GM19455 (cell line): ENCODE data around the gene LMF1.

Source experiments
- ATAC-seq: cut with Tn5 transposase; IDR thresholded peaks from one replicate; pipeline ENCODE4 v1.9.1; 2021; ENCODE audit not compliant: unreplicated experiment

LMF1 gene

GRCh38 chr16:1003391-1004347 is 32.9 kb upstream of the LMF1 start:
- no peak for ATAC-seq

- ATAC-seq, result no peak
Measured at GRCh38 chr16:1002399-1003166, 31.8 kb upstream of the LMF1 start.

DNA sequence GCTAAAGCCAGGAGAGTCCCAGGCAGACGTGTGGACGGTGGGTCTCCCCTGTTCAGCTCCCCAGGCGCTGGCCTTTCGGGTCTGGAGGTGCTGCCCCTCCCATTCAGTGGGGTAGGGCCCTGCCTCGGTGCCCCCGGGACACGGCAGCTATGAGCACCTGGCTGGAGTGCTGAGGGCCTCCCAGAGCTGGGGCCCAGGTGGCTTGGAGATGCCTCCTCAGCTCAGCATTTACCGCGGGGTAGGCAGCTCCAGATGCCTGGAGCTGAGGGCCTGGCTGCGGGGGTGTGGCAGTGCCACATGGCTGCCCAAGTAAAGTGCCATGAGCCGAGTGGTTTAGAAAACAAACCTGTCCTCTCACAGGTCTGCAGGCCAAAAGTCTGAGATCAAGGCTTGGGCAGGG is 30.3 kb upstream of the LMF1 start:
- ATAC-seq, result no peak

GRCh38 chr16:1000608-1001007 is 29.8 kb upstream of the LMF1 start:
- no peak for ATAC-seq

DNA sequence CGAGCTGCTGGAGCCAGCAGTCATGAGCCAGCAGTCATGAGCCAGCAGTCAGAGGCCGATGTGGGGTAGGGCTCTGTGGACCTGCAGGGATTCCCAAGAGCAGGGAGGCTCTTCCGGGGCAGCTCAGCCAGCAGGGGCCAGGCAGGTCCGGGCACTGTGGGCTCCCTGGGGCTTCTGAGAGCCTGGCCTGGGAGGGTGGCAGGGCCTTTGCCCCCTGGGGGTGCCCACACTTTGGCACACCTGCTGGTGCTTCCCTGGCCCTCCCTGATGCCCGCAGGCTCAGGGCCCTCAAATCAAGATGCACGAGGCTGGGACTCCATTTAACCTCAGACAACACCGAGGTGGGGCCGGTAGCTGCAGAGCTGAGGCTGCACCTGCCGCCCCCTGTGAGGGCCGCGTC is 28.9 kb upstream of the LMF1 start:
- no peak for ATAC-seq

- no peak for ATAC-seq
Measured at GRCh38 chr16:998615-999014, 27.8 kb upstream of the LMF1 start.

- ATAC-seq, result no peak
Measured at GRCh38 chr16:998211-998610, 27.4 kb upstream of the LMF1 start.

GRCh38 chr16:997440-998051 is 26.8 kb upstream of the LMF1 start:
- ATAC-seq, result no peak

DNA sequence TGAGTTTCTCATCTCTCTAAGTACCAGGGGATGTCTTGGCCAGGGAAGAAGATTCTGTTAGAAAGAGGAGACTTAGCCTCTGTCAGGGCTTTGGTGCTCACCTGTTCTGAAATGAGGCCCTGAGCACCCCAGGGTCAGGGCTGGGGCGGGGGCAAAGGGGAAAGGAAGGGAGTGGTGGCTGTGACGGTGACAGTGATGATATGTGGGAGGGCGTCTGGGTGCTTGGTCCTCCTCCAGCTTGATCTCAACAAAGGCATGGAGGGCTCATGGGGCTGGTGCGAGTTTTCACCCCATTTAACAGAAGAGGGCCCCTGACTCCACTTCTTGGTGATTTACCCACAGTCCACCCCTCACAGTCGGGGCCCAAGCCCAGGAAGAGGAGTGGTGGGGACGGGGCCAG is 25.9 kb upstream of the LMF1 start:
- ATAC-seq, result no peak

DNA sequence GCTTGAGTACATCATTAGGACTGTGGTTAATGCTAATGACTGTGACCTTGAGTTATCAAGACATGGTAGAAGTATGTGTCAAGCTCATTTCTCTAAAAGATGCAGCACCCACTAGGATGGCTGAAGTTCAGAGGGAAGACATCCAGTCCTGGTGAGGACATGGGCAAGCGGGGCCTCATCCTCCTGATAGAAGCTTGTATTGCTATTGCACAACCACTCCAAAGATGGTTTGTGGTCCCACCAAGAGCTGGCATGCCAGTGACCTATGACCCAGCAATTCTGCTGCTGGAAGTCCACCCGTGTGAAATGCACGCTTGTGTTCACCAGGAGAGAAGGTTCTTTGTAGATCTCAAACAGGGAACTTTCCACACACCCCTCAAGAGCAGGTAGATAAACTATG is 25.0 kb upstream of the LMF1 start:
- ATAC-seq, result no peak

- ATAC-seq, result no peak
Measured at GRCh38 chr16:995087-995486, 24.3 kb upstream of the LMF1 start.

GRCh38 chr16:993731-994130 is 22.9 kb upstream of the LMF1 start:
- ATAC-seq, result no peak

DNA sequence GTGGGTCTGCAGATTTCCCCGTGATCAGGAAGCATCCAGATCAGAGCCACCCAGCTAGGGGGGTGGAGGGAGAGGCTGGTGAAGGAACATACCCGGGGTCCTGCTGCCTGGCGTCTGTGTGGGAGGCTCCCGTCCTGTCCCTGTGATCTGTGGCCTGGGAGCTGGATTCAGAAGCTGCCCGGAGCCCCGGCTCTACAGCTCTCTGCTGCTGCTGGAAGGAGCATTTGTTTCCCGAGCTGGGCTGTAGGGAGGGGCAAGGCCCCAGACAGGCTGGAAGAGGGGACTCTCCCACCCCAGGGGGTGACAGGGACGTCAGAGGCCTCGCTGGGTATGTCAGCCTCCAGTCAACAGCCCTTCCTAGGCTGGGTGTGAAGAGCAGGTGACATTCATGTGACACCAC is 21.0 kb upstream of the LMF1 start:
- no peak for ATAC-seq

DNA sequence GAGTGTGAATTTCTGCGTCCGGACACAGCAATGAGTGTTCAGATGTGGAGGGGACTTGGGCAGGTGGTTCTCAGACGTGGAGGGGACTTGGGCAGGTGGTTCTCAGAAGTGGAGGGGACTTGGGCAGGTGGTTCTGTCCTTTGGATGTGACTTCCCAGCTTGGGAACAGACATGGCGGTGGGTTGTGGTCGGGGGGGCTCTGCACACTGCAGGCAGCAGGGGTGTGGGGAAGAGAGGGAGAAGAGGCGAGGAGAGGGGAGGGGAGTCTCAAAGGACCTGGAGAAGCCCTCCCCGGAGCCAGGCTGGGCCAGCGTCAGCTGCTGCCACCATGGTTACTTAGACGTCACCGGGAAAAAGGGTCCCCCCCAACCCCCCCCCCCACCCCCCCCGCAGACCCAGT is 20.6 kb upstream of the LMF1 start:
- no peak for ATAC-seq

GRCh38 chr16:990516-991291 is 19.9 kb upstream of the LMF1 start:
- ATAC-seq, result no peak

- ATAC-seq, result no peak
Measured at GRCh38 chr16:989354-989814, 18.6 kb upstream of the LMF1 start.

GRCh38 chr16:988471-989353 is 17.9 kb upstream of the LMF1 start:
- ATAC-seq, result no peak

DNA sequence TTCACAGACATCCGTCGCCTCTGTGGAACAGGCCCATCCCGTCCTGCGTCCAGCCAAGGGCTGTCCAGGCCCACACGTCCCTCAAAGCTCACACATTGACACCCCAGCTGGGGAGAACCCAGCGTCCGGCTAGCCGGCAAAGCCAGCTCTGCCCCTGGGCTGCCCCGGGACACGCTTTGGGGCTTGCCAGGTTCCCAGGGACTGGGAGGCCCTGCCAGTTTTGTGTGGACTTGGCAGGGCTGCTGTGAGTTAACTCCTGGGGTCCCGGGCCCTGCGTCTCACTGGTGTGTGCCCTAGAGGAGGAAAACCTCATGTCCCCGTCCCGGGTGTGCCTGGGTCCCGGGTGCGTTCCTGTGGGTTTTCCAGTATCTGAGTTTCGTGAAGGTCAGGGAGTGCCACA is 17.1 kb upstream of the LMF1 start:
- ATAC-seq, result no peak

DNA sequence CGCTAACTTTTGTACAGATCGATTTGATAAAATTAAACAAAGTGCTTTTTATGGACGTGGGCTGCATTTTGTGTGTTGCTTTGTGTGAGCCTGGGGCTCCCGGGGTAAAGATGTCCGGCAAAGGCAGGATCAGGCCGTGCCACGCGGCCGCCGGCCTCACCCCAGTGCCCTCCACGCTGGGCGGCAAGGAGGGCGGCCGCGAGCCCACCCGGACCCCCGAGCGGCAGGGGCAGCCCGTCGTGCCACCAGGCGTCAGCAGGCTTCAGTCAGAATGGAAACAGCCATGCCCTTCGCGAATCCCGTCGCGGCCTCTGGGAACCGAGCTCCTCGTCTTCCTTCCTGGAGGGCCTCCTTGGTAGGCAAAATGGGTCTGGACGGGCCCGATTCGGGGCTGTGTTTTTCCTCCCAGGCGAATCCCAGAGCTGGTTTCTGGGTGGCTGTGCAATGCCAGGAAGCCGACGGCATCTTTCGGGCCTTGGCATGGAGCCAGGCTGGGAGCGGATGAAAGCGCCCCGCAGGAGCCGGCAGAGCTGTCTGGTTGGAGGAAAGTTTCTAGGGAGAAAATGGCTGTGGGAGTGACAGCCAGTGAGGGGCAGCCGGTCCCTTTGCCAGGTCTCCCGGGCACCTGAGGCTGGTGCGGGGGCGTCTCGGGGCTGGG is 16.3 kb upstream of the LMF1 start:
- no peak for ATAC-seq
